Stimulated activated CD4-positive, alpha-beta T cell treated with anti-CD3 and anti-CD28 coated beads, Interleukin-12 subunit alpha, Interleukin-12 subunit beta, amount 100 ng/mL, for 24 hours (primary cell): ENCODE results near the gene DEFB126.
"Not testable (repeated sequence)": the region's sequence is repeated elsewhere in the genome, so short reads cannot be mapped to it uniquely, and the experiment has no call there.

ENCODE experiments used
- DNase-seq, 2 experiments: peaks; one replicate each; pipeline ENCODE4 v3.0.0-alpha.2; 2020; ENCODE audit warnings: low read depth in 2 of 2

DEFB126 gene, protein sequence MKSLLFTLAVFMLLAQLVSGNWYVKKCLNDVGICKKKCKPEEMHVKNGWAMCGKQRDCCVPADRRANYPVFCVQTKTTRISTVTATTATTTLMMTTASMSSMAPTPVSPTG

DNA sequence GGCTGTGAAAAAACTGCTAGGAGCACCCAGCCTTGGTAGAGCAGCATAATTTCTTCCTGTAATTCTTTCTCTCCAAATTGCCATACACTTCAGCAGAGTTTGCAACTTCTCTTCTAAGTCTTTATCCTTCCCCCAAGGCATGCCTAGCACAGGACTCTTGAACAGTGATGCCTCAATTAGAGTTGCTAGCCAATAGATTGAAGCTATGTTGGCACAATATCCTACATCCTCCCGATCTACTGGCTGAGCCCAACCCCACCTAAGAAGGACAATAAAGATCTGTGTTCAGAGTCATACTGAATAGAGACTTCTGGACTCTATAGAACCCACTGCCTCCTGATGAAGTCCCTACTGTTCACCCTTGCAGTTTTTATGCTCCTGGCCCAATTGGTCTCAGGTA is at the start of gene DEFB126:
Gene DEFB126 (plus strand): TSS at position 301 of the 400 bp plus-strand sequence. CDS start 39 bp downstream, at position 340.
- no peak for DNase-seq

GRCh38 chr20:93641-94040 is 48.7 kb upstream of the DEFB126 start:
- no peak for DNase-seq

DNA sequence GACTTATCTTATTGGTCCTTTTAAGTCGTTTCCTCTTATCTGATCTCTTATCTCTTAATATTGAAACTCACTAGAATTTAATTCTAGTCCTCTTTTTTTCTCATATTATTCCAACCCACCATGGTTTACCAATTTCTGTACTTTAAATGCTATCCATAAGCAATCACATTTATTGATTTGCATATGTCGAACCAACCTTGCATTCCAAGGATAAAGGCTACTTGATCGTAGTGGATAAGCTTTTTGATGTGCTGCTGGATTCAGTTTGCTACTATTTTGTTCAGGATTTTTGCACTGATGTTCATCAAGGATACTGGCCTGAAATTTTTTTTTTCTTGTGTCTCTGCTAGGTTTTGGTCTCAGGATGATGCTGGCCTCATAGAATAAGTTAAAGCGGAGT is 47.2 kb upstream of the DEFB126 start:
- DNase-seq, result no peak

GRCh38 chr20:97691-98090 is 44.7 kb upstream of the DEFB126 start:
- not testable (repeated sequence) for DNase-seq

GRCh38 chr20:101975-102374 is 40.4 kb upstream of the DEFB126 start:
- DNase-seq, result no peak

DNA sequence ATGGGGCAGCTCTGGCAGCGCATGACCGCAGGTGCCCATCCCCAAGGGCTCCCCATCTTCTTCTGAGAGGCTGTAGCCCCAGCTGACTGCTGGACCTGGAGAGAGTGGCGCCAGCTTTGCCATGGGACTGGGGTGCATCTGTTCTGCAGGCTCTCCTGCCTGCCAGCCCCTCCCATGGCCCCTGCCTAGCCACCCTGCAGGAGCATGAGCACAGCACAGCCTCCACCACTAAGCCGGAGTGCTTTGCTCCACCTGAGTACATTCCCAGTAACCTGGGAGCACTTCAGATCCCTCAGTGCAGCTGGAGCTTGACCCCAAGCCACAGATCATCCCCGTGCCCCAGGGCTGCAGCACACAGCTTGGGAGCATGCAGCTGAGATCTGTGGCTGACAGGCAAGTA is 38.9 kb upstream of the DEFB126 start:
- DNase-seq, result no peak

- DNase-seq, result no peak
Measured at GRCh38 chr20:112396-112795, 30.0 kb upstream of the DEFB126 start.

DNA sequence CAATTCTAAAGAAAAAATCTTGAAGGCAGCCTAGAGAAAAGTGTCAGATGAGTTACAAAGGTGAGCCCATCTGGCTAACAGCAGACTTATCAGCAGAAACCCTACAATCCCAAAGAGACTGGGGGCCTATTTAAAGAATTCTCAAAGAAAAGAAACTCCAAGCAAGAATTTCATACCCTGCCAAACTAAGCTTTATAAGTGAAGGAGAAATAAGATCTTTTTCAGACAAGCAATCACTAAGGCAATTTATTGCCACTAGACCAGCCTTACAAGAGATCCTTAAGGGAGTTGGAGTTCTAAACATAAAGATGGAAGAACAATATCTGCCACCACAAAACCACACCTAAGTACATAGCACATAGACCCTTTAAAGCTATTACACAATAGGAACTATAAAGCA is 24.9 kb upstream of the DEFB126 start:
- no peak for DNase-seq

DNA sequence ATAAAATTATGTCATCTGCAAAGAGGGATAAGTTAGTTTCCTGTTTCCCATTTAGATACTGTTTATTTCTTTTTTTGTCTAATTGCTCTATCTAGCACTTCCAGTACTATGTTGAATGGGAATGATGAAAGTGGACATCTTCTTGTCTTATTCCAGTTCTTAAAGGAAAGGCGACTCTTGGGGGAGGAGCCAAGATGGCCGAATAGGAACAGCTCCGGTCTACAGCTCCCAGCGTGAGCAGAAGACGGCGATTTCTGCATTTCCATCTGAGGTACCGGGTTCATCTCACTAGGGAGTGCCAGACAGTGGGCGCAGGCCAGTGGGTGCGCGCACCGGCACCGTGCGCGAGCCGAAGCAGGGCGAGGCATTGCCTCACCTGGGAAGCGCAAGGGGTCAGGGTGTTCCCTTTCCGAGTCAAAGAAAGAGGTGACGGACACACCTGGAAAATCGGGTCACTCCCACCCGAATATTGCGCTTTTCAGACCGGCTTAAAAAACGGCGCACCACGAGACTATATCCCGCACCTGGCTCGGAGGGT is 12.5 kb upstream of the DEFB126 start:
- not testable (repeated sequence) for DNase-seq

- peak in 1 of 2 experiments; percentile 7 for DNase-seq
Measured at GRCh38 chr20:137668-138490, 4.5 kb upstream of the DEFB126 start.

DNA sequence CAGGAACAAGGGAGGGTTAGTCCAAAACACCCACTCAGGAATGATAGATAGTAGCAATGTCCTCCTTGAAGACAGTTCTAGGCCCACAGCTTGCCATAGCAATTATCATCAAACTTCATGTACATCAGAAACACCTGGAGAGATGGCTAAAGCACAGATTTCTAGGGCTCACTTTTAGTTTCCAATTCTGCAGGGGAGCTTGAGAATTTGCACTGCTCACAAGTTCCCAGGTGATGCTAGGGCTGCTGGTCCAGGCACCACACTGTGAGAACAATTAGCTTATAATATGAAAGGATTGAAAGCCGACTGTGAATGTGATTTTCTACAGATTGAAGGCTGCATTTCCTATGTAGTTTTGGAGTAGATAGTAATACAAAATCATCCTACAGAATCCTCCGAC is 3.5 kb downstream of the DEFB126 start:
- DNase-seq, result no peak

DNA sequence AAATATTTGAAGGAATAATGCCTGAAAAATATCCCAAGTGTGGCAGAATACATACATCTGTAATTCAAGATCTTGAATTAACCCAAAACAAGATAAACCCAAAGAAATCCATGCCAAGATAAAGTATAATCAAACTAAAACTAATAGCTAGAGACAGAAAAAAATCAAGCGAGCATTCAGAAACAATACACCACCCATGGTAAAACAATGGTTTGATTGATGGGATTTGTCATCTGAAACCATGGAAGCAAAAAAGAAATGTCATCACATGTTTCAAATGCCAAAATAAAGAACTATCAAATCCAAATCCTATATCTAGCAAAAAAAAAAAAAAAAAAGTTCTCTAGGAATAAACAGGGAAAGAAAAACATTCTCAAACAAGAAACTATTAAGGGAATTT is 9.7 kb downstream of the DEFB126 start:
- DNase-seq, result no peak

- no peak for DNase-seq
Measured at GRCh38 chr20:157154-157553, 14.8 kb downstream of the DEFB126 start, which contains the start of gene DEFB127. TSS of gene DEFB127 (plus strand) at chr20:157454. CDS start at chr20:157545, 91 bp downstream.

- DNase-seq, result no peak
Measured at GRCh38 chr20:164618-165017, 22.2 kb downstream of the DEFB126 start.

DNA sequence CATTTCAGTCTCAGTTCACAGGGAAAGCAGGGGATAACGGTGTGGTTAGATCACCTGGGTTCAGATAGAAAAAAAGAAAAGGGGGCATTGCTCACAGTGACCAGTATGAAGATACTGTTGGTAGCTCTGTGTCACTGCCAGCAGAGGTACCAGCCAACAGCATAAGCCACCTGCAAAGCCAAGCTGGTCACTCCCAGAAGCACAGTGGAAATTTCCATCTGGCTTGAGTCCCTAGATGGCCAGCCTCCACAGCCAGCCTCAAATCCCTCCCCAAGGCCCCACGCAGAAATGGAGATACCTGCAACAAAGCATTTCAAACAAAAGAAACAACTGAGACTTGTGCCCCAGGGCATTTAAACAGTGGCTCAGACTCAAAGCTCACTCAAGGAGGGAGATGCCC is 26.5 kb downstream of the DEFB126 start:
- no peak for DNase-seq

- DNase-seq, result no peak
Measured at GRCh38 chr20:184288-184687, 41.9 kb downstream of the DEFB126 start.

DNA sequence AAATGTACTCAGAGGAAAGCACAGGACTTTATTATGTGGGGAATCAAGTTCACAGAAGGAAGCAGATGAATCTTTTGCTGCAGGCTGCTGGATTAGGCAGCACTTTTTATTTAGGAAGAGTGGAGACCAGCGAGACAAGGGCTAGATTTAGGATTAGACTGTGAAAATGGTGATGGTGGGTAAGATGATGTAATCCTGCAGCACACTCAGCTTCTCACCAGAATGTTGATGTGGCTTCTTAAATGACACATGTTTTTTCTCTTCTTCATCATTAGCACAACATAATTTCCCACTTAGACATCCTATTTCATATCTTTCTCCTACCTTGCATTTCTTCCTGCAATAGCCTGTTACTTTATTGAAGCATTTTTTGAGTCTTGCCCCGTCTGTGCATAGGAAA is 45.3 kb downstream of the DEFB126 start:
- no peak for DNase-seq

GRCh38 chr20:189611-190010 is 47.2 kb downstream of the DEFB126 start, which contains the start of gene DEFB128:
TSS of gene DEFB128 (minus strand) at chr20:189711. CDS start at chr20:189623, 88 bp downstream.
- DNase-seq, result no peak
